GM18517 (cell line): Measurements from ENCODE around the gene OR4E1.
"Not testable (repeated sequence)": the region's sequence is repeated elsewhere in the genome, so short reads cannot be mapped to it uniquely, and the experiment has no call there.

Experiments
- ATAC-seq: cut with Tn5 transposase; IDR thresholded peaks from one replicate; pipeline ENCODE4 v1.9.1; 2021; ENCODE audit warnings: mild to moderate bottlenecking, moderate library complexity; ENCODE audit not compliant: unreplicated experiment

OR4E1 gene

GRCh38 chr14:21653331-21653885, 20.2 kb downstream of the OR4E1 start, which contains the start of gene OR4E2:
TSS of gene OR4E2 (plus strand) at chr14:21653835. CDS start at chr14:21665083, 11,248 bp downstream.
- no peak for ATAC-seq

- ATAC-seq: no peak
These were observed 21.3 kb downstream of the OR4E1 start for GRCh38 chr14:21652209-21652808.

GRCh38 chr14:21647380-21647779, 26.2 kb downstream of the OR4E1 start:
- no peak for ATAC-seq

- ATAC-seq: no peak
These were observed 30.2 kb downstream of the OR4E1 start for GRCh38 chr14:21643407-21643806.

GRCh38 chr14:21642683-21643082, 30.9 kb downstream of the OR4E1 start:
- no peak for ATAC-seq

- no peak for ATAC-seq
These were observed 38.8 kb downstream of the OR4E1 start, which contains the start of gene OR10G2 for GRCh38 chr14:21634840-21635239. TSS of gene OR10G2 (minus strand) at chr14:21634940. CDS start at chr14:21634842, 98 bp downstream.

GRCh38 chr14:21631084-21631483, 42.5 kb downstream of the OR4E1 start:
- ATAC-seq: no peak

- ATAC-seq: not testable (repeated sequence)
These were observed 43.1 kb downstream of the OR4E1 start for GRCh38 chr14:21630503-21630902.

GRCh38 chr14:21626491-21627230, 47.0 kb downstream of the OR4E1 start:
- no peak for ATAC-seq
